ENCODE measurements around the gene ZNF598.

- no peak for TF ChIP-seq OSR1 (CRISPR knock-in tag; IDR thresholded peaks at IDR 0.05)
- TF ChIP-seq, protein P1, sequence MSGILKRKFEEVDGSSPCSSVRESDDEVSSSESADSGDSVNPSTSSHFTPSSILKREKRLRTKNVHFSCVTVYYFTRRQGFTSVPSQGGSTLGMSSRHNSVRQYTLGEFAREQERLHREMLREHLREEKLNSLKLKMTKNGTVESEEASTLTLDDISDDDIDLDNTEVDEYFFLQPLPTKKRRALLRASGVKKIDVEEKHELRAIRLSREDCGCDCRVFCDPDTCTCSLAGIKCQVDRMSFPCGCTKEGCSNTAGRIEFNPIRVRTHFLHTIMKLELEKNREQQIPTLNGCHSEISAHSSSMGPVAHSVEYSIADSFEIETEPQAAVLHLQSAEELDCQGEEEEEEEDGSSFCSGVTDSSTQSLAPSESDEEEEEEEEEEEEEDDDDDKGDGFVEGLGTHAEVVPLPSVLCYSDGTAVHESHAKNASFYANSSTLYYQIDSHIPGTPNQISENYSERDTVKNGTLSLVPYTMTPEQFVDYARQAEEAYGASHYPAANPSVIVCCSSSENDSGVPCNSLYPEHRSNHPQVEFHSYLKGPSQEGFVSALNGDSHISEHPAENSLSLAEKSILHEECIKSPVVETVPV (CRISPR knock-in tag; IDR thresholded peaks at IDR 0.05), result no peak
Measured at GRCh38 chr16:2027024-2028010, 17.7 kb upstream of the ZNF598 start.
